Naive thymus-derived CD4-positive, alpha-beta T cell (primary cell): ENCODE measurements around the gene STIM1. TPM values are rescaled to one million over a fixed set of nuclear protein-coding genes. Genes with fewer than 3 reads are reported as not detected.
A peak's percentile ranks its signal among the peaks of the same experiment; 100 is the strongest.

Experiments used
- ATAC-seq: fragments of 150-1000 bp; cut with Tn5 transposase; 2 replicates; pipeline ENCODE4 v1.10.0; 2021; ENCODE audit warnings: mild to moderate bottlenecking, moderate library complexity
- CTCF ChIA-PET: fragments of 350-600 bp; sonication (Branson Sonifier 250); formaldehyde crosslinking; loops from one replicate; lab custom pipeline; 2021; ENCODE audit warnings: antibody characterized with exemption; lab: Charles Lee
- POLR2A ChIA-PET: fragments of 350-600 bp; sonication (Branson Sonifier 250); formaldehyde crosslinking; loops from one replicate; lab custom pipeline; 2021; ENCODE audit warnings: antibody characterized with exemption, inconsistent platforms; lab: Charles Lee
- DNase-seq, 9 donors: peaks; one replicate each; pipeline versions ENCODE4 v3.0.0 to v3.0.0-alpha.2; 2020 to 2022; ENCODE audit warnings: mixed read lengths in 1 of 9
- H3K27ac ChIP-seq: one replicate; pipeline ENCODE4 v1.7.0; 2013; ENCODE audit warnings: mild to moderate bottlenecking, low read depth, low read length, moderate library complexity
- H3K27me3 ChIP-seq, 2 donors: one replicate each; pipeline ENCODE4 v1.7.0; 2013; ENCODE audit warnings: low read length in 2 of 2, mild to moderate bottlenecking in 2 of 2, moderate library complexity in 2 of 2; ENCODE audit not compliant: control insufficient read depth in 2 of 2, insufficient read depth in 2 of 2
- H3K36me3 ChIP-seq, 3 experiments: 1 replicate in 2 of 3; 2 replicates in 1 of 3; pipeline ENCODE4 v1.7.0; 2013; ENCODE audit warnings: low read length in 3 of 3, mild to moderate bottlenecking in 3 of 3, moderate library complexity in 1 of 3; ENCODE audit not compliant: insufficient read depth in 3 of 3, control insufficient read depth in 2 of 3
- H3K4me1 ChIP-seq, 2 donors: one replicate each; pipeline ENCODE4 v1.7.0; 2013; ENCODE audit warnings: low read length in 2 of 2, mild to moderate bottlenecking in 2 of 2, moderate library complexity in 1 of 2; ENCODE audit not compliant: control insufficient read depth in 2 of 2, insufficient read depth in 2 of 2
- H3K4me3 ChIP-seq: 2 replicates; pipeline ENCODE4 v1.7.0; 2013; ENCODE audit warnings: mild to moderate bottlenecking, low read length
- H3K9me3 ChIP-seq, 3 experiments: 1 replicate in 2 of 3; 2 replicates in 1 of 3; pipeline ENCODE4 v1.7.0; 2013; ENCODE audit warnings: low read length in 3 of 3; ENCODE audit not compliant: control insufficient read depth in 2 of 3
- H3K27ac Mint-ChIP-seq, 9 donors: one replicate each; pipeline ENCODE4 v1.8.0; 2020 to 2022; ENCODE audit warnings: mixed read lengths in 9 of 9, mild to moderate bottlenecking in 8 of 9, moderate library complexity in 5 of 9, inconsistent platforms in 2 of 9
- H3K27me3 Mint-ChIP-seq, 5 donors: one replicate each; pipeline ENCODE4 v1.8.0; 2021 to 2022; ENCODE audit warnings: mixed read lengths in 5 of 5, mild to moderate bottlenecking in 1 of 5
- H3K36me3 Mint-ChIP-seq, 5 donors: one replicate each; pipeline ENCODE4 v1.8.0; 2020 to 2022; ENCODE audit warnings: mixed read lengths in 5 of 5, mild to moderate bottlenecking in 3 of 5, inconsistent platforms in 1 of 5
- H3K4me1 Mint-ChIP-seq, 7 donors: one replicate each; pipeline ENCODE4 v1.8.0; 2020 to 2022; ENCODE audit warnings: mixed read lengths in 7 of 7, mild to moderate bottlenecking in 3 of 7, inconsistent platforms in 1 of 7
- H3K4me3 Mint-ChIP-seq, 10 donors: one replicate each; pipeline ENCODE4 v1.8.0; 2020 to 2022; ENCODE audit warnings: mild to moderate bottlenecking in 10 of 10, mixed read lengths in 10 of 10, moderate library complexity in 6 of 10, inconsistent platforms in 2 of 10
- H3K9me3 Mint-ChIP-seq, 11 donors: one replicate each; pipeline ENCODE4 v1.8.0; 2020 to 2022; ENCODE audit warnings: mixed read lengths in 11 of 11, mild to moderate bottlenecking in 4 of 11, inconsistent platforms in 1 of 11, moderate library complexity in 1 of 11
- intact Hi-C, 2 donors: fragments of 100-400 bp; cut with micrococcal nuclease; formaldehyde crosslinking; loops; one replicate each; pipeline ENCODE4 v1.15.1; 2023
- polyA plus RNA-seq, 2 donors: library from polyadenylated mRNA; unstranded; fragments of 300-500 nt; fragmentation: Illumina TruSeq; gene quantifications; one replicate each; pipeline ENCODE4 v1.2.3, GENCODE V29; 2021
- total RNA-seq, 6 experiments: library from RNA in 5 of 6; stranded (reverse) in 5 of 6; gene quantifications; 1 replicate in 5 of 6; 2 replicates in 1 of 6; pipeline ENCODE4 v1.2.3 and lab custom pipeline; 2021 to 2026

The STIM1 gene
- total and polyA plus RNA-seq, 7 experiments from 2014 or later, result 38.4 to 117 (median 99.0) TPM

GRCh38 chr11:4085575-4085974 is 230.1 kb downstream of the STIM1 start:
- Mint-ChIP-seq H3K27me3 (no peaks in the 10 kb centered on the region), H3K27ac (peak overlapping the region in 5 of 9 donors; percentile 16 to 99 (median 39)), H3K4me3 (no peak overlapping the region), H3K9me3 (peaks cover 0 to 3% (median 0%) of the 10 kb centered on the region in 11 donors), H3K36me3 (peaks cover 30 to 78% (median 49%) of the 10 kb centered on the region in 5 donors), H3K4me1 (peaks cover 28 to 48% (median 44%) of the 10 kb centered on the region in 7 donors)
- Histone ChIP-seq H3K27ac (no peak overlapping the region), H3K36me3 (peaks cover 12 to 71% (median 19%) of the 10 kb centered on the region in 3 experiments), H3K4me1 (peaks cover 14 to 15% of the 10 kb centered on the region in 2 donors), H3K4me3 (no peak overlapping the region), H3K27me3 (no peaks in the 10 kb centered on the region), H3K9me3 (no peaks in the 10 kb centered on the region)
- POLR2A ChIA-PET, result interaction anchor here (0.6 to 0.8 kb wide), 2 partner anchors 231 to 252 kb away, joined by 3 to 10 read pairs; no protein-coding TSS in a partner anchor
- no peak for ATAC-seq
- DNase-seq, result no peak
- intact Hi-C loops, result no loop called here
- CTCF ChIA-PET, result interaction anchor here (1.1 to 2.0 kb wide), 3 partner anchors 13 to 236 kb away, joined by 3 to 15 read pairs (median 9); no protein-coding TSS in a partner anchor

DNA sequence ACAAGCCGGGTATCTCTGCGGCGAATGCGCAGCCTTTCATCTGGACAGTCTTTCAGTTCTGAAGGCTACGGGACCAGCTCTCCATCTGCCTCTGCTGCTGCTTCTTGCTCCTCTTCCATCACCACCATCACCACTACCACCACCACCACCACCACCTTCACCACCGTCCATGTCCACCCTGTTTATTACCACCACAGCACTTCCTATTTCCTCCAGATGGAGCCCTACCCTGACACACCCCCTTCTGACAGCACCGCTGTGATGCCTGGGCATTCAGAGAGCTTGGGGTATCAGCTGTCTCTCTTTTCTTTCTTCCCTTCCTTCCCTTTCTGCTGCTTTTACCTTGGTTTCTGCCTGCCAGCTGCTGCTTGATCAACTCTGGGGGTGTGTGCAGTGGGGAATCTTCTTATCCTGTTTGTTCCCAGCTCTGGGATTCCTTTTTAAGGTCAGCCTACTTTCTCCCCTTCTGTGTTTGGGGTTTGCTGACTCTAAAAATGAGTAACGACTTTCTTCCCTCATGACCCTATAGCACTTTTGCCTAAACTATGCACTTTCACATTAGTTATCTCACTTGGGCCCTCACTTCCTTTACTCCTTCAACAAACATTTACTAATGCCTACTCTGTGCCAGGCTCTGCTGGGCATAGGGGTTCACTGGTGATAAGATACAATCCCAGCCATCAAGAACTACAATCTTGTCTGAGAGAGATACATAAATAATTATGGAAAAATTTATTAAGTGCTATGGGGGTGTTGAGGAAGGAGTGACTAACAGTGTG is 231.3 kb downstream of the STIM1 start:
- Mint-ChIP-seq H3K27ac (peak overlapping the region; percentile 69 to 100 (median 96)), H3K9me3 (peaks cover 0 to 5% (median 0%) of the 10 kb centered on the region in 11 donors), H3K36me3 (peaks cover 26 to 67% (median 51%) of the 10 kb centered on the region in 5 donors), H3K4me3 (peak overlapping the region in 2 of 10 donors; percentile 6 to 21), H3K27me3 (no peaks in the 10 kb centered on the region), H3K4me1 (peaks cover 32 to 59% (median 51%) of the 10 kb centered on the region in 7 donors)
- Histone ChIP-seq H3K9me3 (no peaks in the 10 kb centered on the region), H3K4me3 (no peak overlapping the region), H3K27me3 (no peaks in the 10 kb centered on the region), H3K4me1 (peaks cover 26 to 27% of the 10 kb centered on the region in 2 donors), H3K27ac (peak overlapping the region; percentile 38), H3K36me3 (peaks cover 8 to 61% (median 19%) of the 10 kb centered on the region in 3 experiments)
- ChIA-PET POLR2A (no interaction called here), CTCF (interaction anchor here (0.8 to 1.1 kb wide), 2 partner anchors 22 to 227 kb away, joined by 3 read pairs; no protein-coding TSS in a partner anchor)
- no peak for DNase-seq
- ATAC-seq, result no peak
- intact Hi-C loops, result no loop called here

DNA sequence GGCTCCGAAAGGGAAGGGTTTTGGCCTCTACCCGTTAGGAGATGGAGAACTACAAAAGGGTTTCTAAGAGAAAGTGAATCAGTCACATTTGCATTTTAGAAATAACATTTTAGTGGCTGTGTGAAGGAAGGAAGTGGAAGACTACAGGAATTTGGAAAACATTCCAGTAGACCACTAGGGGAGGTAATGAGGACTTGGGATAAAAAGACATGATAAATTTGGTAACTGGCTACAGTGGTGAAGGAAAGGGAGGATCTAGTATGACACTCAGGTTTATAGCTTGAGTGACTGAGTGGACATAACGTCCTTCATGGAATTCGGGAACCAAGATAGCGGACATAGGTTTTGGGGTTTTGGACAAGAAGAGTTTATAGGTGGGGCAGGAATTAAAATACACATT is 232.1 kb downstream of the STIM1 start:
- no peak for DNase-seq
- Histone ChIP-seq H3K4me3 (no peak overlapping the region), H3K27me3 (no peaks in the 10 kb centered on the region), H3K27ac (peak overlapping the region; percentile 38), H3K36me3 (peaks cover 3 to 54% (median 19%) of the 10 kb centered on the region in 3 experiments), H3K4me1 (peaks cover 34 to 35% of the 10 kb centered on the region in 2 donors), H3K9me3 (no peaks in the 10 kb centered on the region)
- peaks cover 26 to 65% (median 51%) of the 10 kb centered on the region in 5 donors for H3K36me3 Mint-ChIP-seq
- peaks cover 40 to 66% (median 59%) of the 10 kb centered on the region in 7 donors for H3K4me1 Mint-ChIP-seq
- H3K9me3 Mint-ChIP-seq, result peaks cover 0 to 3% (median 0%) of the 10 kb centered on the region in 11 donors
- intact Hi-C loops, result no loop called here
- peak overlapping the region; percentile 69 to 100 (median 96) for H3K27ac Mint-ChIP-seq
- ChIA-PET POLR2A (interaction anchor here (1.1 kb wide), 2 partner anchors 11 to 289 kb away, joined by 3 to 4 read pairs; no protein-coding TSS in a partner anchor), CTCF (interaction anchor here (0.8 to 1.3 kb wide), 2 partner anchors 14 to 228 kb away, joined by 3 to 6 read pairs; no protein-coding TSS in a partner anchor)
- peak overlapping the region in 1 of 10 donors; percentile 21 for H3K4me3 Mint-ChIP-seq
- H3K27me3 Mint-ChIP-seq, result no peaks in the 10 kb centered on the region
- ATAC-seq, result no peak

DNA sequence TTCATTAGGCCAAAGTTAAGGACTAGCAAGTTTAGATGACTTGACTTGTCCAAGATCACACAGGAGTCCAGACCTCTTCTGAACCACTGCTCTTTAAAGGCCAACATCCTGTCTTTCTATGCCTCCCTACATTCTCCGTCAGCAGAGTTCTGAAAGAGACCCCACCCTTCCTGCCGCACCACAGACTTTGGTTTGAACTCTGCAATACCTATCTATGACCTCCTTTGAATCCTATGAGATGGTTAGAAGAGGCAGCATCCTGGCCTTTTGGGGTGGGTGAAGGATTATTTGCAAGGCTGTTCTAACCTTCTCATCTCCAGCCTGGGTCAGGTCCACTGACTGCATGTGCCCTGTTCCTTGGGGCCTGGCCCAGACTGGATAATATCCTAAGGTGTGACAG is 234.8 kb downstream of the STIM1 start:
- H3K4me1 ChIP-seq, result peaks cover 43 to 45% of the 10 kb centered on the region in 2 donors
- H3K27me3 ChIP-seq, result no peaks in the 10 kb centered on the region
- intact Hi-C loops, result loop anchor here (1.0 to 10.0 kb wide), 5 partner anchors 17 to 305 kb away; partner anchors contain the start of genes STIM1 (in 1 of the 2) and TRIM21 (in 1 of the 2)
- Mint-ChIP-seq H3K4me1 (peaks cover 48 to 81% (median 79%) of the 10 kb centered on the region in 7 donors), H3K4me3 (peak overlapping the region; percentile 76 to 90 (median 84)), H3K27ac (peak overlapping the region; percentile 94 to 100 (median 98)), H3K27me3 (no peaks in the 10 kb centered on the region), H3K9me3 (peaks cover 0 to 6% (median 0%) of the 10 kb centered on the region in 11 donors), H3K36me3 (peaks cover 17 to 53% (median 41%) of the 10 kb centered on the region in 5 donors)
- H3K4me3 ChIP-seq, result peak overlapping the region; percentile 45
- DNase-seq (peak in 7 of 9 donors; percentile 69 to 86 (median 82)), ATAC-seq (peak; percentile 63)
- H3K27ac ChIP-seq, result peak overlapping the region; percentile 97
- ChIA-PET POLR2A (interaction anchor here (0.7 to 1.3 kb wide), 5 partner anchors 9 to 224 kb away, joined by 3 to 5 read pairs (median 4); no protein-coding TSS in a partner anchor), CTCF (interaction anchor here (1.0 to 1.4 kb wide), 3 partner anchors 17 to 248 kb away, joined by 3 to 4 read pairs (median 4); no protein-coding TSS in a partner anchor)
- H3K9me3 ChIP-seq, result no peaks in the 10 kb centered on the region
- H3K36me3 ChIP-seq, result peaks cover under 1 to 27% (median 12%) of the 10 kb centered on the region in 3 experiments

GRCh38 chr11:4092026-4092425 is 236.6 kb downstream of the STIM1 start:
- Histone ChIP-seq H3K27me3 (no peaks in the 10 kb centered on the region), H3K36me3 (peaks cover 0 to 14% (median 2%) of the 10 kb centered on the region in 3 experiments), H3K27ac (peak overlapping the region; percentile 97), H3K4me1 (peaks cover 50 to 59% of the 10 kb centered on the region in 2 donors), H3K9me3 (no peaks in the 10 kb centered on the region), H3K4me3 (peak overlapping the region; percentile 45)
- DNase-seq (peak in 6 of 9 donors; percentile 25 to 40 (median 30)), ATAC-seq (no peak)
- ChIA-PET CTCF (interaction anchor here (1.1 to 1.9 kb wide), 3 partner anchors 20 to 251 kb away, joined by 4 to 5 read pairs (median 4); no protein-coding TSS in a partner anchor), POLR2A (interaction anchor here (0.8 to 1.3 kb wide), 3 partner anchors 19 to 237 kb away, joined by 4 read pairs; partner anchors contain the start of gene STIM1)
- Mint-ChIP-seq H3K4me3 (peak overlapping the region; percentile 79 to 92 (median 86)), H3K9me3 (peaks cover 0 to 6% (median 0%) of the 10 kb centered on the region in 11 donors), H3K27me3 (no peaks in the 10 kb centered on the region), H3K36me3 (peaks cover 11 to 52% (median 25%) of the 10 kb centered on the region in 5 donors), H3K4me1 (peaks cover 54 to 92% (median 85%) of the 10 kb centered on the region in 7 donors), H3K27ac (peak overlapping the region; percentile 94 to 99 (median 98))
- intact Hi-C loops, result loop anchor here in 1 of 2 donors (5.0 to 10.0 kb wide), 2 partner anchors 145 to 303 kb away; partner anchors contain the start of gene TRIM21
